Measurements from ENCODE around the gene IGHMBP2.

The IGHMBP2 gene

GRCh38 chr11:68890490-68891231, 13.0 kb upstream of the IGHMBP2 start:
- DNase-seq: no peak

GRCh38 chr11:68891351-68891948, 12.2 kb upstream of the IGHMBP2 start:
- DNase-seq: no peak

- no peak for DNase-seq
These were observed 11.1 kb upstream of the IGHMBP2 start for GRCh38 chr11:68892576-68892975.

- no peak for DNase-seq
These were observed 10.4 kb upstream of the IGHMBP2 start for GRCh38 chr11:68893282-68893681.

GRCh38 chr11:68896171-68896959, 7.3 kb upstream of the IGHMBP2 start:
- no peak for DNase-seq

GRCh38 chr11:68897441-68897840, 6.2 kb upstream of the IGHMBP2 start:
- DNase-seq: no peak

GRCh38 chr11:68900835-68901381, 2.8 kb upstream of the IGHMBP2 start:
- no peak for DNase-seq

GRCh38 chr11:68904248-68904847, 657 bp downstream of the IGHMBP2 start:
- DNase-seq: peak; percentile 71

- no peak for DNase-seq
These were observed 2.0 kb downstream of the IGHMBP2 start for GRCh38 chr11:68905421-68906360.

- DNase-seq: no peak
These were observed 4.6 kb downstream of the IGHMBP2 start for GRCh38 chr11:68908273-68908672.

- DNase-seq: no peak
These were observed 7.3 kb downstream of the IGHMBP2 start for GRCh38 chr11:68910965-68911364.

- no peak for DNase-seq
These were observed 8.0 kb downstream of the IGHMBP2 start for GRCh38 chr11:68911731-68912130.

- no peak for DNase-seq
These were observed 8.6 kb downstream of the IGHMBP2 start for GRCh38 chr11:68912254-68912653.

GRCh38 chr11:68913188-68913587, 9.5 kb downstream of the IGHMBP2 start:
- DNase-seq: no peak

- DNase-seq: no peak
These were observed 11.1 kb downstream of the IGHMBP2 start for GRCh38 chr11:68914761-68915160.

- DNase-seq: no peak
These were observed 12.7 kb downstream of the IGHMBP2 start for GRCh38 chr11:68916439-68916838.

GRCh38 chr11:68923614-68924013, 19.9 kb downstream of the IGHMBP2 start:
- no peak for DNase-seq

- DNase-seq: no peak
These were observed 20.6 kb downstream of the IGHMBP2 start for GRCh38 chr11:68924073-68924925.

- peak; percentile 26 for DNase-seq
These were observed 21.9 kb downstream of the IGHMBP2 start for GRCh38 chr11:68925611-68926010.

GRCh38 chr11:68927280-68928135, 23.8 kb downstream of the IGHMBP2 start:
- DNase-seq: no peak

All from DMS53 (cell line).